Left cardiac atrium (tissue), 4 donors: ENCODE measurements around the gene SLIT3. TPM values are rescaled to one million over a fixed set of nuclear protein-coding genes. Genes with fewer than 3 reads are reported as not detected.

ENCODE experiments used
- ATAC-seq, 2 donors: fragments of 200-7000 bp; cut with Tn5 transposase; one replicate each; pipeline ENCODE4 v1.9.1; 2020; ENCODE audit warnings: mild to moderate bottlenecking in 2 of 2, moderate library complexity in 2 of 2
- DNase-seq: peaks from one replicate; pipeline ENCODE4 v3.0.0-alpha.2; 2020
- intact Hi-C, 2 donors: fragments of 100-400 bp; cut with DNase I; formaldehyde crosslinking; loops; one replicate each; pipeline versions ENCODE4 v1.14.1 to v1.15.1; 2022 to 2023
- total RNA-seq, 2 donors: library from RNA; stranded (reverse); fragmentation: NEBNext Ultra II Directional; extraction: Animal tissue kit (Norgen Biotek cat#: 25700); gene quantifications; one replicate each; pipeline ENCODE4 v1.2.1, GENCODE V29; 2021
- donor health status: DM: no; HTN: yes; CAD: no.
- donor health status: DM: no; HTN: yes; CAD: no; lungs with severe emphysema.
- donor health status: DM: yes; HTN: yes; CAD: no.
- donor health status: Dilated cardiomyopathy.

Gene SLIT3
- total RNA-seq, 2 donors from 2014 or later, result 71.1 to 117 TPM

GRCh38 chr5:168798065-168799023, 502.6 kb downstream of the SLIT3 start:
- DNase-seq, result no peak
- intact Hi-C loops, result no loop called here
- no peak for ATAC-seq

DNA sequence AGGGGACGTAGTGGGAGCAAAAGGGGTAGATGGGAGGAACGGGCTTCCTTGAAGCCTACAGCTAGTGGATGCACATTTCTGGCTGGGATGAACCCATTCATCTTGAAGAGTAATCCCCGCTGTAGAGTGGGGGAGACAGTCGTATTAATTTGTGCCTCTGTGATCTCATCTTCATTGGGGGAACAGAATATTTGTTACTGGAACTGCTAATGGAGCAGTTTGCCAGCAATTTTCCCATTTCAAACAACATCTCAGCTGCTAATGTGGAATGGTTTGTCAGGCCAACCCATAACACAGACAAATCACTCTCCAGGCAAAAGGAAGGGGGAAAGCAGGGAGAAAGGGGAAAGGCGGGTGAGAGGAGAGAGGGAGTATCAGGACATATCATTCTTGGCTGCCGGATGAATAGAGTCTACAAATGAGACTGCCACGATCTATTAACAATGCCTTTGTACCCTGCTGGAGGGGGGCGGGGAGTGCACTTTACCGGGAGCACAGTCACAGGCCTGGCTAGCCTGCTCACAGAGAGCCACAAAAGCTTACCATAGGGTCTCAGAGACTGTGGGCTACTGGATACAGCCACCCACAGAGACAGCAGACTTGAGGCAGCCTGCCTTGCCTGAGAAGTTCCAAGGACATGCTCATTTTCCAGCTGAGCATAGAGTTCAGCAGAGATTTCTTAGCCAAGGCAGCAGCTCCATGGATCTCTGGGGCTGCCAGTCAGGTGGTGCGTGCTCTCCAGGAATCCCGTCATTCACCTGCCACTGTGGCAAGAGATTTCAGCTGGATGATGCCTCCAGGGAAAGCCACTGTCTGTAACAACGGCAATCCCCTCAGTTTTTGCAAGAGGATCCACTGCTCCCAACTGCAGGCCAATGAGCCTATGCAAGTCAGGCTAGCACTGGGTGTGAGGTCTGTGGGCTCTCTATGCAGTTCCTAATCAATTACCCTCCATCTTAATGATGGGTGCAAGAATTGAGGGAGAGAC, 504.1 kb downstream of the SLIT3 start:
- no peak for ATAC-seq
- intact Hi-C loops, result no loop called here
- no peak for DNase-seq

- DNase-seq (no peak), ATAC-seq (no peak)
- intact Hi-C loops, result no loop called here
Measured at GRCh38 chr5:168796000-168796399, 504.9 kb downstream of the SLIT3 start.

DNA sequence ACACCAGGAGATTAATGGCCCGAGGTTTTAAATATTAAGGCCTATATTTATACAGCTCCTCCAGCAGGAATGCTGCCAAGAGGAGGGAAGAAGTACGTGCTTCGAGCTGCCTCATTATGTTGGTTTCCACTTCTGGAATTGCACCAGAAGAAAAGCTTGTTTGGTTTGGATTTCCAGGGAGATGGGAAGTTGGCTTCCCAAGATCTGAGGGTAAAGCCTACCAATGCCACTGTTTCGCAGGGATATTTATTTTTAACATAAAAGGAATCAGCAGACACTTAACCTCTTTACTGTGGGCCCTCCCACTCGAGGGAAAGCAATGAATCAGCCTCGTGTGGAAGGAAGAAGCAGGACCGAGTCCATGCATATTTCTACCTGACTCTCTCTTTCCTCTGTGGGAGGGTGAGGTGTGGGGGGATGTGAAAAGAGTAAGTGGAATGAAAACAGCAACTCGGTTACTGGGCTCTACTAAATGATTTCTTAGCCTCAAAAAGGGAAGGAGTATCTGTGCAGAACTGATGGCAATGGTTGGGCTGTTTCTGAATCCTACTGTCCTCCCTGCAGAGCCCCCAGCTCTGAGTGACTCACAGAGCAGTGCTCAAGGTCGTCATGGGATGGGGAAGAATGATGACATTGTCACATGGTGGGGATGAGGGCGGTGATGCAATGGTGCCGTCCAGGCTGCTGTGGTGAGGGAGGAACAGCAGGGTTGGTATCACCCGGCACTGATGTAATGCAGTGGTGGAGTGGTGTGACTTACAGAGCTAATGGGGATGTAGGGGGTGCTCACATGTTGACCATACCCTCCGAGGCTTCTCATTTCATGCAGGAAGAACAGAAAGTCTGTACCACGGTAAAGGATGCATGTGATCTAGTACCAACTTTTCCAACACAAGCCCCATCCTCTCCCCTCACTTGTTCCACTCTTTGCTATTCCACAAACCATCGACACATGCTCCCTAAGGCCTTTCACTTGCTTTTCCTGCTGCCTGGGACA, 506.8 kb downstream of the SLIT3 start:
- peak; percentile 45 to 82 for ATAC-seq
- DNase-seq, result peak; percentile 40
- intact Hi-C loops, result no loop called here

GRCh38 chr5:168792678-168793077, 508.3 kb downstream of the SLIT3 start:
- ATAC-seq (no peak), DNase-seq (no peak)
- intact Hi-C loops, result no loop called here

DNA sequence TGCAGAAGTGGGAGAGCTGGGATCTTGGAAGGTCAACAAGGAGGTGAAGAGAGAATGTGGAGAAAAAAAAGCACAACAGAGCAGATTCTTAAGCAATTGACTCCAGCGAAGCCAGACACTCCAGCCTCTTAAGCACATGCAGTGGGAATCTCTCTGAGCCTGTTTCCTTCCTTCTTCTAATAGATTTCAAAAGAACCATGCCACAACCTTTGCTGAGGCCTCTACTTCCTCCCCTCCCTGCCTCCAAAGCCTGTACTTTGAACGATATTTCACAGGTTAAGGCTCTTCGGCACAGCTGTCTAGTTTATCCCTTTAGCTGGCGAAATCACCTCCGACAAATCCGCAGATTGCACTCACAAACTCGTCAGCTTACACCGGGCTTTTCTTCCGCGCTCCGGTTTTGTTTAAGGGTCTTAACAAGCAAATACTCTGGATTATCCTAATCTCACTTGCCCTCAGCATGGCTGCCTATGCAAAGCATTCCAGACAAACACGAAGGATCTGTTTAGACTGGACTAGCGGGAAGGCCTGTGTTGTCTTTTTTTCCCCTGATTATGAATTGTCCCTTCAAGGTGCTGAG, 510.2 kb downstream of the SLIT3 start:
- ATAC-seq (no peak), DNase-seq (no peak)
- intact Hi-C loops, result no loop called here

DNA sequence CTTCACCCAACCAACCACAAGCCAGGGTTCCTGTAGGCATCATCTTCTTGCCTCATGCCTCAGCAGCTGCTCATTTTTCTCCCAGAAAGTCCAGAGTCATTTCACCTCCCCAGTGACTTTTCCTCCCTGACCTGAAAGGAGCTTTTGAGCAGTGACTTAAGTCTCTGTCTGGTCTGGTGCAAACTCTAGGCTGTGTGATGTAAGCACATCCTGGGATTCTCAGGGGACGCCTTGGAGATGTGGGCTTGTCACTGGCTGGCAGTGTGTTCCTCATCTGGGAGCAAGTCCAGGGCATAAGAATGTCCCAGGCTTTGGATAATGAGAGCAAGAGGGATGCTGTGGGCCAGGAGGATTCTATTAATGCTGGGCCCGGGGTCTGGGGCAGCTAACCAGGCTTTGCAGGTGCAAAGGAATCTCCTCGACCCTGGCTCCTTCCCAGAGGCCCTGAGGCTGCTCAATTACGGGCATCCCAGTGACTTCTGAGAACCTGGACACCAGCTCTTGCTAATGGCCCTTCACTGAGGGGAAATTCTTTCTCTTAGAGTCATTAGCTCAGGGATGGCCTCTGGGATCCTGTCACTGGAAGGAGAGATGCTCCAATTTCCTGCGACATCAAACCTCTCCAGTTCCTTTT, 510.8 kb downstream of the SLIT3 start:
- intact Hi-C loops, result no loop called here
- ATAC-seq (peak in 1 of 2 donors; percentile 56), DNase-seq (no peak)

DNA sequence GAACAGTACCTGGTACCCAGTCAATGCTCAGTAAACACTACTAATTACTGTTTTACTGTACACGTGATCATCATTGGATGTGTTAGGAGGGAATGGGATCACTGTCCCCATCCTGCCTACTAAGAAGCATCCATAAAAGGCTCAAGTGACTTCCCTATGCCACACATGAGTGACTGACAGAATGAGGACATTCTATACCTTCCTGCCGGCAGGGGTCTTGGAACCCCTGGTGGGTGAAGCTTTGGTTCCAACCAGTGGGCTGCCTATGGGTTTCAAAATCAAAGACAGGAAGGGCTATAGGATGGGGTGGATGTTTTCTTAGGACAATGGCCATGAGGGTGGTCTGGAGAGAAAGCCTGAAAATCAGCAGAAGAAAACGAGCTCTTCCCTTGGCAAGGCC, 512.2 kb downstream of the SLIT3 start:
- ATAC-seq, result no peak
- DNase-seq, result no peak
- intact Hi-C loops, result no loop called here

DNA sequence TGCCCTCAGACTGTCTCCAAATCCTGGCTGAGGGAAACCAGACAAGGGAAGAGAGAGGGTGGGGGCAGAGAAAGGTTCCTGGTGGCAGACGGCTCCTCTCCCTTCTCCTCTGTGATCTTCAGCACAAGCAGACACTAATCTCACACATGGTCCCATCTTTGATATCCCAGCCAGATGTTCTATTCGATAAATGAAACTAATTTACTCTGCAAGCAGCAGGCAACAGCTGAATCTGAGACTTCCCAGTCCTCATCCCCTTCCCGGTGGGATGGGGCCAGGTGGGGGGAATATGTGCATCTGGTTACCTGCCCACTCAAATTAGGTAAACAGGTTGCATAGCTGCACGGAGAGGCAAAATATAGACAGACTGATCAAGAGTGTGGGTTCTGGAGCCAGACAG, 512.8 kb downstream of the SLIT3 start:
- ATAC-seq, result no peak
- intact Hi-C loops, result no loop called here
- no peak for DNase-seq

DNA sequence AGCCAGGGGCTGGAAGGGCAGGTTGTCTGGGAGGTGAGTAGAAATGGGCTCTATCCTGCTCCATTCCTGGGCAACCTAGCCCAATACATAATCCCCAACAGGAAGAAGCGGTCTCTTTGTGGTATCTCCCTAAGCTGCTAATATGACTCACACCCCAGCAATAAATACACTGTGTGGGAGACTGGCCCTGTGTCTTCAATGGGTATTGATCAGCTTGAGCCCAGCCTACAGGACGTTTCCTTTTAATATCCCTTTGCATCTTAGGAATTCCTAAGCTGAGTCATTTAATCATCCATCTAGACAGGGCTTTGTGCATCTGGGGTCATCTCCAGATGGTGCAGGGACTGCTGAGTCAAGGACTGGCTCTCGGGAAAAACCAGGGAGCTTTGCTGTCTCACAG, 514.8 kb downstream of the SLIT3 start:
- intact Hi-C loops, result no loop called here
- ATAC-seq, result no peak
- DNase-seq, result no peak

- intact Hi-C loops, result no loop called here
- ATAC-seq (no peak), DNase-seq (no peak)
Measured at GRCh38 chr5:168784454-168784853, 516.5 kb downstream of the SLIT3 start.

- intact Hi-C loops, result no loop called here
- no peak for ATAC-seq
- no peak for DNase-seq
Measured at GRCh38 chr5:168781941-168782571, 518.9 kb downstream of the SLIT3 start.

DNA sequence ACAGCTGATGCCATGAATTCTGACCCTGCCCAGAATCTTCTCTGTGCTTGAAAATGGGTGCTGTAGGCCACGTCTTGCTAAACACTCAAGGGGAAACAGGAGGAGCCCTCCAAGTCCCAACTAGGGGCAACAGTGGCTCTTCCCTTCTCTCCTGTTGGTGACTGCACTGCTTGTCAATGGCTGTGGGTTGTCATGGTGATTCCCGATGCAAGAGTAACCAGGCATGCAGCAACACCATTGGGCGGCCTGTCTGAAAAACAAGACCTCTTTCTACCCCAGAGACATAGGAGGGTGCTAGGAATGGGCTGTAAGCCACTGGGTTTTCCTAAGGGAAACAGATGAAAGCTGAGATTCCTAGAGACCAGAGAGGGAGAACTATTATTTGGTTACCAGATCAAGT, 520.1 kb downstream of the SLIT3 start:
- ATAC-seq (no peak), DNase-seq (no peak)
- intact Hi-C loops, result no loop called here

- ATAC-seq (peak; percentile 84 to 85), DNase-seq (peak; percentile 31)
- intact Hi-C loops, result no loop called here
Measured at GRCh38 chr5:168779333-168779732, 521.6 kb downstream of the SLIT3 start.

DNA sequence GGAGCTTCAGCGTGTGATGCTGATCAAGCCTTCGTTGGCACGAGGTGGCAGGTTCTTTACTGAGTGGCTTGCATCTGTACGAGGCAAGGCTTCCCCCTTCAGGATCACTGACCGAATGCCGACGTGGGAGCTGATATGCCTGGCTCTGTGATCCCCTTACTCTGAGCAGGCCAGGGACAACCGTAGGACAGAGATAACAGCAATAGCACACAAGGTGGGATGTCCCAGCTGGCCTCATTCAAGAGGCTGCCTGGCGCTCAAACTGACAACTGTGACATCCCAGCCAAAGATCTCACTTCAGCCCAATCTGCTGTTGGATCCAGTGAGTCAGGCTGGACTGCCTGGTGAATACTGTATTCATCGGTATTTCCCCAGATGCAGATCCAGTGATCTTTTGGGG, 522.4 kb downstream of the SLIT3 start:
- peak; percentile 90 to 93 for ATAC-seq
- peak; percentile 57 for DNase-seq
- intact Hi-C loops, result no loop called here

- intact Hi-C loops, result no loop called here
- no peak for DNase-seq
- ATAC-seq, result no peak
Measured at GRCh38 chr5:168777651-168778050, 523.3 kb downstream of the SLIT3 start.

- DNase-seq (no peak), ATAC-seq (no peak)
- intact Hi-C loops, result no loop called here
Measured at GRCh38 chr5:168776070-168776469, 524.9 kb downstream of the SLIT3 start.

DNA sequence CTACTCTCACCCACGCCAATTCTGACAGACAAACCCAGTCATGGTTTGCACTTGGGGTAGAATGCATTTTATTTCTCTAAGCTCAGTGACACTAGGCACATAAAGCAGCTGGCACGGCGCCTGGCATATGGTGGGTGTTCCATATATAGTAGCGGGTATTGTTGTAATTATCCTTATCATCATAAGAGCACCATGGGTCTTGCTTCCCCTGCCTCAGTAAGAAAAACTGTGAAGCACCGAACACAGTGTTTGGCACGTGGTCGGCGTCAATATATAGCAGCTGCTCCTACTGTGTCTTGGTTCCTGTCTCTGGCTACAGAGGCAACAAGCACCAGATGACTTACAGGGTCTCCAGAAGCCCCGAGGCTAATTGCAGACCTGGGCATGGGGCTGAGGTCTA, 527.7 kb downstream of the SLIT3 start:
- intact Hi-C loops, result no loop called here
- no peak for DNase-seq
- no peak for ATAC-seq
